HCT116 (cell line): ENCODE results near the gene FANCG. TPM values are rescaled to one million over a fixed set of nuclear protein-coding genes. Genes with fewer than 3 reads are reported as not detected.
A peak's percentile ranks its signal among the peaks of the same experiment; 100 is the strongest.

ENCODE experiments used
- ATAC-seq: fragments of 200-7000 bp; cut with Tn5 transposase; 2 replicates; pipeline ENCODE4 v1.9.1; 2020; ENCODE audit warnings: mild to moderate bottlenecking, moderate library complexity
- BruUV-seq: library from RNA; stranded (reverse); fragments of 400-500 nt; replicated peaks from 2 replicates; lab custom pipeline; 2021; lab: Mats Ljungman, UMichigan
- CTCF ChIA-PET: fragments of 300-600 bp; sonication (Branson Sonifier 250); formaldehyde crosslinking; loops from one replicate; lab custom pipeline; 2021; ENCODE audit warnings: antibody characterized with exemption; lab: Charles Lee
- POLR2A ChIA-PET: fragments of 300-600, 350-600 bp; sonication (Branson Sonifier 250); formaldehyde crosslinking; loops from one replicate; lab custom pipeline; 2021; ENCODE audit warnings: antibody characterized with exemption; lab: Charles Lee
- RAD21 ChIA-PET, 2 experiments: fragments of 300-600 bp; sonication (Branson Sonifier 250); formaldehyde crosslinking; loops; one replicate each; lab custom pipeline; 2023; ENCODE audit warnings: low total read pairs in 2 of 2; ENCODE audit not compliant: uncharacterized antibody in 2 of 2, unreplicated experiment in 2 of 2, low non-redundant PET in 1 of 2; lab: Charles Lee
- DNase-seq: peaks from one replicate; pipeline ENCODE4 v3.0.0-alpha.2; 2010; ENCODE audit warnings: low read depth, low spot score
- H2AFZ ChIP-seq: fragments of 200-600 bp; shearing (Covaris generic), sonication (generic); 2 replicates; pipeline ENCODE4 v1.6.1; 2017; ENCODE audit warnings: low read depth, mixed run types, mixed read lengths, antibody characterized with exemption, low read length; ENCODE audit not compliant: poor library complexity, severe bottlenecking
- H3K27ac ChIP-seq: 2 replicates; pipeline ENCODE4 v1.5.1; 2012; ENCODE audit warnings: low read depth, low read length
- H3K27me3 ChIP-seq: fragments of 200-600 bp; sonication (generic); 2 replicates; pipeline ENCODE4 v1.6.1; 2016; ENCODE audit warnings: mixed run types, low read length, mixed read lengths; ENCODE audit not compliant: insufficient read depth
- H3K36me3 ChIP-seq, 2 experiments: fragments of 200-500 bp in 1 of 2; fragments of 200-600 bp in 1 of 2; sonication (Bioruptor generic) in 1 of 2; sonication (generic) in 1 of 2; 2 replicates each; pipeline versions ENCODE4 v1.5.1 to v1.6.1; 2014 to 2016; ENCODE audit warnings: low read length in 2 of 2, inconsistent platforms in 1 of 2, mixed read lengths in 1 of 2, mixed run types in 1 of 2; ENCODE audit not compliant: insufficient read depth in 2 of 2, control insufficient read depth in 1 of 2
- H3K4me1 ChIP-seq, 2 experiments: fragments of 200-600 bp in 1 of 2; sonication (generic) in 1 of 2; 2 replicates each; pipeline versions ENCODE4 v1.5.1 to v1.6.1; 2012 to 2017; ENCODE audit warnings: low read length in 2 of 2, inconsistent platforms in 1 of 2, mild to moderate bottlenecking in 1 of 2, mixed read lengths in 1 of 2, mixed run types in 1 of 2, moderate library complexity in 1 of 2; ENCODE audit not compliant: insufficient read depth in 2 of 2, control insufficient read depth in 1 of 2
- H3K4me2 ChIP-seq: fragments of 200-600 bp; sonication (generic); 2 replicates; pipeline ENCODE4 v1.6.1; 2017; ENCODE audit warnings: mixed run types, low read length, mixed read lengths
- H3K4me3 ChIP-seq, 2 experiments: fragments of 200-600 bp in 1 of 2; sonication (generic) in 1 of 2; replicated peaks in 1 of 2; 2 replicates each; pipeline ENCODE4 v1.5.1; 2011 to 2016; ENCODE audit warnings: low read length in 2 of 2, control low read depth in 1 of 2, low read depth in 1 of 2, mild to moderate bottlenecking in 1 of 2, mixed read lengths in 1 of 2, mixed run types in 1 of 2
- H3K79me2 ChIP-seq: fragments of 200-600 bp; sonication (generic); 2 replicates; pipeline ENCODE4 v1.6.1; 2017; ENCODE audit warnings: mild to moderate bottlenecking, mixed run types, low read length, moderate library complexity, mixed read lengths; ENCODE audit not compliant: insufficient read depth
- H3K9ac ChIP-seq: fragments of 200-600 bp; sonication (generic); 2 replicates; pipeline ENCODE4 v1.6.1; 2016; ENCODE audit warnings: low read length, mixed read lengths
- H3K9me2 ChIP-seq: fragments of 200-600 bp; sonication (generic), shearing (Covaris generic); 2 replicates; pipeline ENCODE4 v1.6.1; 2017; ENCODE audit warnings: mixed run types, mild to moderate bottlenecking, moderate library complexity; ENCODE audit not compliant: insufficient read depth
- H3K9me3 ChIP-seq, 2 experiments: fragments of 200-500 bp in 1 of 2; fragments of 200-600 bp in 1 of 2; sonication (Bioruptor generic) in 1 of 2; sonication (generic) in 1 of 2; 2 replicates each; pipeline ENCODE4 v1.6.1; 2014 to 2017; ENCODE audit warnings: low read length in 2 of 2, mixed read lengths in 2 of 2, inconsistent platforms in 1 of 2, low read depth in 1 of 2, mild to moderate bottlenecking in 1 of 2, mixed run types in 1 of 2, moderate library complexity in 1 of 2; ENCODE audit not compliant: control insufficient read depth in 1 of 2, insufficient read depth in 1 of 2
- H4K20me1 ChIP-seq: fragments of 200-600 bp; sonication (generic), shearing (Covaris generic); 2 replicates; pipeline ENCODE4 v1.6.1; 2017; ENCODE audit warnings: mixed run types, mild to moderate bottlenecking, moderate library complexity; ENCODE audit not compliant: insufficient read depth
- CEBPB ChIP-seq: IDR thresholded peaks from 2 replicates; pipeline ENCODE4 v1.6.1; 2012; ENCODE audit warnings: low read depth
- EZH2 ChIP-seq: fragments of 200-600 bp; sonication (generic); IDR thresholded peaks from 2 replicates; pipeline ENCODE4 v1.6.1; 2017; ENCODE audit warnings: antibody characterized with exemption, mixed run types
- POLR2A ChIP-seq: IDR thresholded peaks from 2 replicates; pipeline ENCODE4 v1.7.0; 2011; ENCODE audit warnings: borderline replicate concordance; ENCODE audit not compliant: insufficient read depth, insufficient read length; ENCODE audit errors: extremely low read depth
- SIN3A ChIP-seq: IDR thresholded peaks from 2 replicates; pipeline ENCODE4 v1.6.1; 2012; ENCODE audit warnings: low read depth
- SRF ChIP-seq: IDR thresholded peaks from 2 replicates; pipeline ENCODE4 v1.6.1; 2012; ENCODE audit warnings: low read depth
- TCF7L2 ChIP-seq: IDR thresholded peaks from 2 replicates; pipeline ENCODE4 v1.7.0; 2011; ENCODE audit warnings: borderline replicate concordance, inconsistent platforms; ENCODE audit not compliant: insufficient read depth, insufficient read length; ENCODE audit errors: extremely low read depth
- YY1 ChIP-seq: IDR thresholded peaks from 2 replicates; pipeline ENCODE4 v1.6.1; 2011; ENCODE audit warnings: low read length, low read depth, moderate library complexity, mild to moderate bottlenecking; ENCODE audit not compliant: insufficient replicate concordance; ENCODE audit errors: extremely low read depth
- intact Hi-C: fragments of 100-400 bp; cut with micrococcal nuclease; formaldehyde crosslinking; loops from 2 replicates; pipeline ENCODE4 v1.10.0; 2022
- total RNA-seq: library from RNA; stranded (reverse); gene quantifications from one replicate; pipeline ENCODE4 v1.2.1, GENCODE V29; 2021; ENCODE audit not compliant: unreplicated experiment
- TF ChIP-seq, protein P1 (sequence below): IDR thresholded peaks from 2 replicates; pipeline ENCODE4 v1.6.1; 2012
- TF ChIP-seq, protein P2 (sequence below): IDR thresholded peaks from 2 replicates; pipeline ENCODE4 v1.6.1; 2012; ENCODE audit warnings: low read depth

The FANCG gene
- total RNA-seq, 1 experiment from 2014 or later: 82.3 TPM

DNA sequence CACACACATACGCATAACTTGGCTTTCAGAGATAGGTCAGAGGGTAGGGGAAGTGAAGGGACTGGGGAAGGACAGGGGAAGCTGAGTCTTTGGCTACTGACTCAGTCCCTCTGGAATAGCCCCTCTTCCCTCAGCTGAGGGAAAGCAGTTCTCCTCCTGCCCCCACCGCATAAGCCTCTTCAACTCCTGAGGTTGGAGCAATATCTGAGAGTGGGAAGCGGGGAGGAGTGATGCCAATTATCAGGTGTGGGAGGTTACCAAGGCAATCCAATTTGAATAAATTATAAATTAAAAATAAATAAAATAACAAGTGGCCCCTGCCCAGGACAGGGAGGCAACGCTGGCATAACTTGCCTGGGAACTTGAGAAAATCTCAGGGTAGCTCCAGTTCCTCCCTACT lies 24.8 kb upstream of the FANCG start (continued):
- no peak for TF ChIP-seq YY1
- TF ChIP-seq TCF7L2: no peak
- TF ChIP-seq SIN3A: no peak
- TF ChIP-seq, all 23 proteins: peak for 0

DNA sequence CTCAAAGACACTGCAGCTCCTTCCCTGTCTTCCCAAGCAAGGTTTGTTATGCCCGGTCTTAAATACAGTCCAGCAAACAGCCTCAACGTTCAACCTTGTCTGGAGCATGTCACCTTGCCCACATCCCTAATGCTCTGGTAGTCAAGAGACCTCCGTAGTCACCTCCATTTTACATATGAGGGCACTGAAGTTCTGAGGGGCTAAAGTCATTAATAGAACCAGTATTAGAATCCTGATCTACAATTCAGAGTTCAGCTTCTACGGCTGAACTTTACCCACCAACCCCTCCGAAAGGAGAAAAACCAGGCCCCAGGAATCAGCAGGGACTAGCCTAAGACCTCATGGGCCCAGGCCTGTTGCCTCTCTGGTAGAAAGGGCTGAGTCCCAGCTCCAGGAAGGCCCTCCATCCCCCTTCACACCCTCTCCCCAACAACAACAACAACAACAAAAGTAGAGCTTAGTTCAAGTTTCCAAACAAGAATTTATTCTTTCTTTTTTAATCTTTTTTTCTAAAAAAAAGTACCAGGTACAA lies 24.0 kb upstream of the FANCG start:
- Histone ChIP-seq H3K4me3 (peak overlapping the region; percentile 87 to 88), H4K20me1 (no peaks in the 10 kb centered on the region), H3K9me2 (no peaks in the 10 kb centered on the region), H3K4me2 (peak overlapping the region; percentile 78), H3K9ac (peak overlapping the region; percentile 97), H2AFZ (no peak overlapping the region), H3K4me1 (peaks cover 9 to 22% of the 10 kb centered on the region in 2 experiments), H3K36me3 (peaks cover 17 to 26% of the 10 kb centered on the region in 2 experiments)
- no peak for DNase-seq
- POLR2A ChIA-PET: interaction anchor here (1.1 to 1.6 kb wide), 5 partner anchors 8 to 24 kb away, joined by 3 to 11 read pairs (median 7); partner anchors contain the start of genes ATOSB and FANCG
- CTCF ChIA-PET: interaction anchor here (1.2 to 1.9 kb wide), 3 partner anchors 12 to 343 kb away, joined by 3 to 10 read pairs (median 5); partner anchors contain the start of gene ATOSB
- no peak for ATAC-seq
- RAD21 ChIA-PET: interaction anchor here in 1 of 2 experiments (0.8 kb wide), 1 partner anchor 24 kb away, joined by 3 read pairs; the partner anchor contains the start of gene FANCG
- TF ChIP-seq EZH2: no peak
- no peak for TF ChIP-seq SRF
- TF ChIP-seq POLR2A: no peak
- TF ChIP-seq, protein P1, sequence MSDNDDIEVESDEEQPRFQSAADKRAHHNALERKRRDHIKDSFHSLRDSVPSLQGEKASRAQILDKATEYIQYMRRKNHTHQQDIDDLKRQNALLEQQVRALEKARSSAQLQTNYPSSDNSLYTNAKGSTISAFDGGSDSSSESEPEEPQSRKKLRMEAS: no peak
- TF ChIP-seq CEBPB: no peak
- TF ChIP-seq, protein P2, sequence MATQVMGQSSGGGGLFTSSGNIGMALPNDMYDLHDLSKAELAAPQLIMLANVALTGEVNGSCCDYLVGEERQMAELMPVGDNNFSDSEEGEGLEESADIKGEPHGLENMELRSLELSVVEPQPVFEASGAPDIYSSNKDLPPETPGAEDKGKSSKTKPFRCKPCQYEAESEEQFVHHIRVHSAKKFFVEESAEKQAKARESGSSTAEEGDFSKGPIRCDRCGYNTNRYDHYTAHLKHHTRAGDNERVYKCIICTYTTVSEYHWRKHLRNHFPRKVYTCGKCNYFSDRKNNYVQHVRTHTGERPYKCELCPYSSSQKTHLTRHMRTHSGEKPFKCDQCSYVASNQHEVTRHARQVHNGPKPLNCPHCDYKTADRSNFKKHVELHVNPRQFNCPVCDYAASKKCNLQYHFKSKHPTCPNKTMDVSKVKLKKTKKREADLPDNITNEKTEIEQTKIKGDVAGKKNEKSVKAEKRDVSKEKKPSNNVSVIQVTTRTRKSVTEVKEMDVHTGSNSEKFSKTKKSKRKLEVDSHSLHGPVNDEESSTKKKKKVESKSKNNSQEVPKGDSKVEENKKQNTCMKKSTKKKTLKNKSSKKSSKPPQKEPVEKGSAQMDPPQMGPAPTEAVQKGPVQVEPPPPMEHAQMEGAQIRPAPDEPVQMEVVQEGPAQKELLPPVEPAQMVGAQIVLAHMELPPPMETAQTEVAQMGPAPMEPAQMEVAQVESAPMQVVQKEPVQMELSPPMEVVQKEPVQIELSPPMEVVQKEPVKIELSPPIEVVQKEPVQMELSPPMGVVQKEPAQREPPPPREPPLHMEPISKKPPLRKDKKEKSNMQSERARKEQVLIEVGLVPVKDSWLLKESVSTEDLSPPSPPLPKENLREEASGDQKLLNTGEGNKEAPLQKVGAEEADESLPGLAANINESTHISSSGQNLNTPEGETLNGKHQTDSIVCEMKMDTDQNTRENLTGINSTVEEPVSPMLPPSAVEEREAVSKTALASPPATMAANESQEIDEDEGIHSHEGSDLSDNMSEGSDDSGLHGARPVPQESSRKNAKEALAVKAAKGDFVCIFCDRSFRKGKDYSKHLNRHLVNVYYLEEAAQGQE: no peak
- no peak for TF ChIP-seq TCF7L2
- TF ChIP-seq, all 23 proteins: peak for 0
- BruUV-seq: no TSS peak
- Histone ChIP-seq H3K27ac (peak overlapping the region; percentile 76), H3K27me3 (no peaks in the 10 kb centered on the region), H3K79me2 (peaks cover 30% of the 10 kb centered on the region), H3K9me3 (no peaks in the 10 kb centered on the region)
- intact Hi-C loops: no loop called here
